Epithelial cell of esophagus (primary cell): ENCODE measurements around the gene EME1.
"Not testable (repeated sequence)": the region's sequence is repeated elsewhere in the genome, so short reads cannot be mapped to it uniquely, and the experiment has no call there.

Source experiments
- DNase-seq: peaks from one replicate; pipeline ENCODE4 v3.0.0; 2010; ENCODE audit warnings: low read depth
- H3K4me3 ChIP-seq: 2 replicates; pipeline ENCODE4 v1.5.1; 2011; ENCODE audit warnings: mild to moderate bottlenecking, low read length, control low read depth
- TF ChIP-seq, protein P1 (sequence below): IDR thresholded peaks from 2 replicates; pipeline ENCODE4 v1.5.1; 2011; ENCODE audit warnings: low read depth, mild to moderate bottlenecking, low read length, control low read depth, inconsistent platforms; ENCODE audit not compliant: insufficient read depth; ENCODE audit errors: missing control alignments

Gene EME1

DNA sequence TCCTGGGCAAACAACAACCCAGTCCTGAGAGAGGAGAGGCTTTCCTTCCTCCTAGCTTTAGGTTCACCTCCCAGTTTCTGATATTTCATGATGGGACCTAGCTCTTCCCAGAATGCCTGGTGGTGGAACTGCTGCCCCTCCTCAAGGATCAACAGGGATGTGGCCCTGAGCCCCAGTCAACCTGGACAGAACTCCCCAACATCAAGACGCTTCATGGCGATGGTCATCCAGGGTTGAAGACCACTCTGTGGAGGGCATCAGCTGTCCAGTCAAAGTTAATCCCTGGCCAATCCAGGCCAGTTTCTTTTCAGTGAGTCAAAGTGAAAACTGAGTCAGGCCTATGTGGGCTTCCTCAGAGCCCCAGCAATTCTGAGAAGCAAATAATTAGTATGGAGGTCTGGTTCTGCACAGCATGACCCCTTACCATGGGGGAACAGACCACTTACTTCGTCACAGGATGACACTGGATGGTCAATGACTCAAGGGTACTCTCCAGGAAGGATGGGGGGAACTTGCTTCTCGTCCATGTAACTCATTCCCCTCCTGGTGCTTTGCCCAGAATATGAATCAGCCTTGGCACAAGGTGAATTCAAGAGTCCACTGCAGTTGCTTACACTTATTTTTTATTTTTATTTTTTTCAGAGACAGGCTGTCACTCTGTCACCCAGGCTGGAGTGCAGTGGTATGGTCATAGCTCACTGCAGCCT is 41.8 kb upstream of the EME1 start:
- no peak overlapping the region for H3K4me3 ChIP-seq
- TF ChIP-seq, protein P1, sequence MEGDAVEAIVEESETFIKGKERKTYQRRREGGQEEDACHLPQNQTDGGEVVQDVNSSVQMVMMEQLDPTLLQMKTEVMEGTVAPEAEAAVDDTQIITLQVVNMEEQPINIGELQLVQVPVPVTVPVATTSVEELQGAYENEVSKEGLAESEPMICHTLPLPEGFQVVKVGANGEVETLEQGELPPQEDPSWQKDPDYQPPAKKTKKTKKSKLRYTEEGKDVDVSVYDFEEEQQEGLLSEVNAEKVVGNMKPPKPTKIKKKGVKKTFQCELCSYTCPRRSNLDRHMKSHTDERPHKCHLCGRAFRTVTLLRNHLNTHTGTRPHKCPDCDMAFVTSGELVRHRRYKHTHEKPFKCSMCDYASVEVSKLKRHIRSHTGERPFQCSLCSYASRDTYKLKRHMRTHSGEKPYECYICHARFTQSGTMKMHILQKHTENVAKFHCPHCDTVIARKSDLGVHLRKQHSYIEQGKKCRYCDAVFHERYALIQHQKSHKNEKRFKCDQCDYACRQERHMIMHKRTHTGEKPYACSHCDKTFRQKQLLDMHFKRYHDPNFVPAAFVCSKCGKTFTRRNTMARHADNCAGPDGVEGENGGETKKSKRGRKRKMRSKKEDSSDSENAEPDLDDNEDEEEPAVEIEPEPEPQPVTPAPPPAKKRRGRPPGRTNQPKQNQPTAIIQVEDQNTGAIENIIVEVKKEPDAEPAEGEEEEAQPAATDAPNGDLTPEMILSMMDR, result no peak
- peak; percentile 71 for DNase-seq

DNA sequence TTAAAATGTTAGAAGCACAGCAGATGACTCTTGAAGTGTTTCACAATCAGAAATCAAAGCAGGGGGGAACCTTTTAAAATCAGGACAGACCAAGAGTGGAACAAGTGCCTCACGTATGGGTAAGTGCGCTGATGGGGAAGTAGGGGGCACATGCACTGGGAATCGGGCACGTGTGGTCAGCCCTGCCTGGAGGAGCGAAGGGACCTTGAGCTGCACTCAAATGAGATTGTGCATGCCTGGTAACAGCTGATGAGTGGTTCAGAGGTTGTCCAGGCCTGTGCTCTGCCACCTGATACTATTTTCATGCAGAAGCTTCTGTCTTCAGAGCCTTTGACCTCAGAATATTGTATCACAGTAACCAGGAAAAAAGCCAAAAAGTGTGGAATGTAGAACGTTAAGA is 40.8 kb upstream of the EME1 start:
- TF ChIP-seq, protein P1, result no peak
- no peak overlapping the region for H3K4me3 ChIP-seq
- DNase-seq, result no peak

DNA sequence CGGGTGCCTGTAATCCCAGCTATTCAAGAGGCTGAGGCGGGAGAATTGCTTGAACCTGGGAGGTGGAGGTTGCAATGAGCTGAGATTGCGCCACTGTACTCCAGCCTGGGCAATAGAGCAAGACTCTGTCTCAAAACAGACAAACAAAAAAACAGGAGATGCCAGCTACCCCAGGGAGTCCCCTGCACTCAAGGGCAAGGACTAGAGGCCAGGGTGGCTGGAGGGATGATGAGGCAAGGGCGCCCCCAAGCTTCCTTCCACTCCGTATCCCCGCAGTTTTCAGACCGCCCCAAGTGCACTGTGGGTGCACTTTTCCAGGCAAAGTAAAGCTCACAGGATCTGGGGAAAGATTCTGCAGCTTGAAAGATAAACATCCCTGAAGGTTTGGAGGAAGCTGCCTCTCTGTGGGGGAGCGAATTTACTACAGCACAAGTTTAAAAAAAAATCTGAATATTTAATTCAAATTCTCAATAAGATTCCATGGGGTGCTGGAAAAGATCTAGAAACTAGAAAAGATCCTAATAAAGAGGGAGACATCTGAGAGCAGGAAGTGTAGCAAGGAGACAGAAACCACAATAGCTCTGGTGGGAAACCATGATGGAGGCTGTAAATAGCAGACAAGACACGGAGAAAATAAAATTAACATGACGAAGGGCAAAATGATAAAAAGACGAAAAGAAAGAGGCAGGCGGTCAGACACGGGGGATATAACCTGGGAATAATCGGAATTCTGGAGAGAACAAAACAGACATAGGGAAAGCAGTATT is 39.6 kb upstream of the EME1 start:
- DNase-seq, result not testable (repeated sequence)

DNA sequence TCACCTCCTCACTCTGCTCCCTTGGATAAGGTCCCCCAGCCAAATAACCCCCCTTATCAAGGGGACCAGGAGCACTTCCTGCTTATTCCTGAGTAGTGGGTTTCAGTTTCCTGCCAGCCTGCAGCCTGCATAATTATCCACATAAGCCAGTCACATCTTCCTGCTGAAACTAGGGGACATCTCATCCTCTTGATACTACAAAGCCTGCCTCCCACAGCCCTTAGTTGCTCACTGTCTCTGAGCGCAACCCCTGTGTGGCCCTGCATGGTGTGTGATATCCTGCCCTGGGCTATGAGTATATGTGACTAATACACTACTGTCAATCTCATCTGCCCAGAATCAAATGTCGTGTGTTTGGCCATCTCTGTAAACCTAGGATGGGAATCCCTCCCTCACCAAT is 35.1 kb upstream of the EME1 start:
- TF ChIP-seq, protein P1, result no peak

More for the DNA sequence above, 39.6 kb upstream of the EME1 start:
- not testable (repeated sequence) for H3K4me3 ChIP-seq

DNA sequence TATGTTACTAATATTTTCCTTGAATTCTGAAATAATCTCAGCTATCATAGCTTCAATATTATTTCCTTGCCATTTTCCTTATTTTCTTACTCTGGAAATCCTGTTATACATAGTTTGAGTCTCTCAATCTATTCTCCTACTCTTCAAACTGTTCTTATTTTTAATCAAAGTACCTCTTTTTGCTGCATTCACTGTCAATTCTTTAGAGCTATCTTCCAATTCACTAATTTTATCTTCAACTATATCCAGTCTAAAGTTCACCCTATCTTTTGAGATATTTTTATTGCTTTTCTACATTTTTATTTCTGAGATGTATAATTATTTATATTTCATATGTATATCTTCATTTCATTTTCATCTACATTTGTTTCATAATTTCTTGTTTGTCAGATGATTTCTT is 34.4 kb upstream of the EME1 start:
- H3K4me3 ChIP-seq, result no peak overlapping the region
- TF ChIP-seq, protein P1, result no peak
- no peak for DNase-seq

More for the DNA sequence above, 35.1 kb upstream of the EME1 start:
- H3K4me3 ChIP-seq, result no peak overlapping the region
- DNase-seq, result peak; percentile 52

DNA sequence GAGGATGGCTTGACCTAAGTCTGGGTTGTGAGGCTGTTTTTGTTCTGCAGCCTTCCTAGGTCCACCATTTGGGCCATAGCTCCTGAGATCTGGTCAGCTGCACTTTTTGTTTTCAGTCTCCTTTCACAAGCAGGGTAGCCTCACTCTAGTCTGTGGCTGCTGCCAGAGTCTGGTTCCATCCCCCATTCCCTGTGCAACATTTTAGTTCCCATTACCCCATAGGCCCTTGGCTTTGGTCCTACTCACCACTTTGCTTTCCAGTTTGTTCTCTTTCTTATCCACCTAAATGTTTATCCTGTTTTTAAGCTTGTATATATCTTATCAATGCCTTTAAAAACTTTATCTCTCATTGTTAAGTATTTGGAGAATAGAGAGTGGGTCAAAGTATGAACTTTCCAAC is 33.6 kb upstream of the EME1 start:
- TF ChIP-seq, protein P1, result no peak
- no peak for DNase-seq
- no peak overlapping the region for H3K4me3 ChIP-seq

DNA sequence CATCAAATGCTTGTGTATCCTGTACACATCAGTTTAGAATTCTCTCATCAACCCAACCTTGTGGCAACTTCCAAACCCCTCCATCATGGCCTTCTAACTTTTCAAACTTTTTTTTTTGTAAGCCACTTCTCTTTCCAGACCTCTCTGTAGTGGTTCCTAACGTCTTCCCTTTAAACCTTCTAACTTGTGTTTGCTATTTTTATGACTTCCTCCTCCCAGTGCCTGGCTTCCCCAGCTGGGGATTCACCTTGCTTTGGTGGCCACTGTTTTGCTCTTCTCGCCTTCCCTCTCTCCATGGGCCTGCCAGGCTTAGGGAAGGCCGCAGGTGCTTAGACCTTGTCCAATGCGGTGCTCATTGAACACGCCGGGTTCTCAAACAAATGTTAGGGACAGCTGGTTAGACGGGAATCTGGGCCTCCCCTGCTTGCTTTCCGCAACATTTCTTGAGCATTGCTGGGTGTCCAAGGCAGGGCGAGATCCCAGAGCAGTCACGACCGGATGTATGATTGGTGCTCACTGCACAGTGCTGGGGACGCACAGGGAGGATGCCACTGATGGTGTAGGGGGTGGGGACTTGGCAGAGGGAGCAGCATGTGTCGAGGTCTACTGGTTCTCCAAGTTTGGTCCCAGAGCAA is 28.2 kb upstream of the EME1 start:
- DNase-seq, result no peak
- TF ChIP-seq, protein P1, result no peak

More for the DNA sequence above, 28.2 kb upstream of the EME1 start:
- H3K4me3 ChIP-seq, result no peak overlapping the region
